GM21786 (cell line): Measurements from ENCODE around the gene GLIPR2.
A peak's percentile ranks its signal among the peaks of the same experiment; 100 is the strongest.
"Not testable (repeated sequence)": the region's sequence is repeated elsewhere in the genome, so short reads cannot be mapped to it uniquely, and the experiment has no call there.

Source experiments
- ATAC-seq: cut with Tn5 transposase; IDR thresholded peaks from one replicate; pipeline ENCODE4 v1.9.1; 2021; ENCODE audit not compliant: unreplicated experiment

Gene GLIPR2

GRCh38 chr9:36121971-36122370, 14.6 kb upstream of the GLIPR2 start:
- no peak for ATAC-seq

DNA sequence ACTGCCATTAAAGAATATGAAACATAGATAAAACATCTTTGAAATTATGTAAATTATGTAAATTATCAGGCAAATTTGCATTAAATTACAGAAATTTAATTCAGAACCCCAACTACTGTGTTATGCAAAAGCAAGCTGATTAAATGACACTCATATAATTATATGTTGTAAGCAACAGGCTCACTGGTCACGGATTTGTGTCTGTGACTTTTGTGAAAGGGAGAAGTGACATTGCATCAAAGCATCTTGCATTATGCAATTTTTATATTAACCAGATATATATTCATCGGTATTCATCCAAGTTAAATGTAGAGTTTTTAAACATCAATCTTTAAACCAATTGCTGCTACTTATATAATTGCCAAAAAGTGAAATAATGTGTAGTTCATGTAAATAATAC, 13.0 kb upstream of the GLIPR2 start:
- no peak for ATAC-seq

GRCh38 chr9:36125062-36125855, 11.3 kb upstream of the GLIPR2 start:
- ATAC-seq, result no peak

GRCh38 chr9:36126016-36126730, 10.4 kb upstream of the GLIPR2 start:
- ATAC-seq, result no peak

GRCh38 chr9:36127652-36128244, 8.8 kb upstream of the GLIPR2 start:
- no peak for ATAC-seq

- ATAC-seq, result no peak
These were observed 8.2 kb upstream of the GLIPR2 start for GRCh38 chr9:36128349-36128748.

DNA sequence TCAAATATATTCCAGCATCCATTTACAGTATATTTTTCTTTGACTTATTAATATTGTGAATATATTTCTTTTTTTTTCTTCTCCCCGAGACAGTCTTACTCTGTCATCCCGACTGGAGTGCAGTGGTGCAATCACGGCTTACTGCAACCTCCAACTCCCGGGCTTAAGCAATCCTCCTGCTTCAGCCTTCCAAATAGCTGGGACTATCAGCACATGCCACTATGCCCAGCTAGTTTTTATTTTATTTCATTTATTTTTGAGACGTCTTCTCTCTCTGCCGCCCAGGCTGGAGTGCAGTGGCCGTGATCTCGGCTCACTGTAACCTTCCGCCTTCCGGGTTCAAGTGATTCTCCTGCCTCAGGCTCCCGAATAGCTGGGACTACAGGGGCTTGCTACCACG, 7.4 kb upstream of the GLIPR2 start:
- no peak for ATAC-seq

- not testable (repeated sequence) for ATAC-seq
These were observed 4.9 kb upstream of the GLIPR2 start for GRCh38 chr9:36131666-36132065.

- no peak for ATAC-seq
These were observed 4.4 kb upstream of the GLIPR2 start for GRCh38 chr9:36132086-36132485.

DNA sequence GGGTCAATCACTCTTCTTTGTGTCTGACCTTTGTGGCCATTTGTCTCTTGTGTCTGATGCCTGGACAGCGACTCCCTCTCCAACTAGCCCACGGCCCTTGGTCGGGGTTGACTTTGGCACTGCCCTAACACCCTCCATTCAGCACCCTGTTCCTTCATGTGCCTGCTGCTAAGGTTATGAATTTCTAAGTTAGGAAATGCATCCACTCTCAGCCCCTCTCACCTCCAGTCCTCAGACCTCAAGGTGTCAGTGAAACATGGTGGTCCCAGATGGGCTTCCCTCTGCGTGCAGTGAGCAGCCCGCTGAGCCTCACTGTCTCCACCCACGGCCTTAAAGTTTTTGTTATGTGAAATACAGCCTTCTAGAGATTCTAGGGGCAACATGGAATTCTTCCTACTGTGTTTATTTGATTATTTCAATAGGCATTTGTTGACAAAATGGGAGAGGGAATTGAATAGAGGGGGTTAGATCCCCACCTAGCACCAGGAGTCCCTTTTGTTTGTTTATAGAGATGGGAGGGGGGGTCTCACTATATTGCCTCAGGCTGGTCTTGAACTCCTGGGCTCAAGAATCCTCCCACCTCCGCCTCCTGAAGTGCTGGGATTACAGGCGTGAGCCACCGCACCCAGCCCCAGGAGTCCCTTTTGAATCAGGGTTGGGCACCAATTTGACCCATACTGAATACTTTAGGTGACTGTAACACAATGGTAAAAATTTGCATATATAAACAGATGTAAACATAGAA, 1.6 kb upstream of the GLIPR2 start:
- ATAC-seq, result no peak

- no peak for ATAC-seq
These were observed 727 bp upstream of the GLIPR2 start for GRCh38 chr9:36135741-36136271.

DNA sequence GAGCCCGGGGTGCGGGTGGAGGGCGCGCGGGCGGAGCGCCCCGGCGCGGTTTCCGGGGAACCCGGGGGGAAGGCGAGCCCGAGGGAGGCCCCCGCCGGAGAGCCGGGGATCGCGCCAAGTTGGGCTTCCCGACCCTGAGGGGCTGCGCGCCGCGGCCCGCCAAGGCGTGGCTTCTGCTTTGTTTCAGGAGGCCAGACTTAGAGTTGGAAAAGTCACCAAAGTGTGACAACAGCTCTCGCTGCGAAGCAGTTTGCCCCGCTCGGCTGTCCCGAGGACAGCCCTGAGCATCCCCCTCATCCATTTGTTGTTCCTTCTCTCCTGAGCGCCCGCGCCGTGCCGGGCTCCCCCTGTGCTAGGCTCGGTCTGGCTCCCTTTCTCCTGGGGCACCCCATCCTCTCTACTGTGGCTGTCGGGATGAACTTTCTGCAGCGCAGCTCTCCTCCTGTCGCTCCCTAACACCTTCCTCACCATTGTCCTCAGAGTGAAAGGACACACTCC, 410 bp downstream of the GLIPR2 start:
- ATAC-seq, result peak; percentile 12

GRCh38 chr9:36137392-36138004, 965 bp downstream of the GLIPR2 start:
- ATAC-seq, result no peak

GRCh38 chr9:36138496-36138895, 2.0 kb downstream of the GLIPR2 start:
- no peak for ATAC-seq

DNA sequence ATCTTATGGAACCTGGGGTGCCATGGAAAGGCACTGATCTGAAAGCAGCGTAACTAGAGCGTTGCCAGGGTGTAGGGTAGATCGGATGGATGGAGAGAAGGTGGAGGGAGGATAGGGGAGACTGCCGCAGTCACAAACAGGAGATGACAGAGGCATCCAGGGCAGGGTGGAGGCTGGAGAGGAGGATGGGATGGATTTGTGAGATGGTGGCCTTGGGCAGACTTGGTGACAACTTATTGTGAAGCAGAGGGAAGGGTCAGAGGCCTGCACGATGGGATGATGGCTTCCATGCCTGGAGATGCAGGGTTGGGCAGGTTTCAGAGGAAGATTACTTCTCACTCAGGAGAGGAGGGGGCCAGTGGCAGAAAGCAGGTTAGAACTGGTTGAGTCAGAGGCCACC, 2.4 kb downstream of the GLIPR2 start:
- ATAC-seq, result no peak

DNA sequence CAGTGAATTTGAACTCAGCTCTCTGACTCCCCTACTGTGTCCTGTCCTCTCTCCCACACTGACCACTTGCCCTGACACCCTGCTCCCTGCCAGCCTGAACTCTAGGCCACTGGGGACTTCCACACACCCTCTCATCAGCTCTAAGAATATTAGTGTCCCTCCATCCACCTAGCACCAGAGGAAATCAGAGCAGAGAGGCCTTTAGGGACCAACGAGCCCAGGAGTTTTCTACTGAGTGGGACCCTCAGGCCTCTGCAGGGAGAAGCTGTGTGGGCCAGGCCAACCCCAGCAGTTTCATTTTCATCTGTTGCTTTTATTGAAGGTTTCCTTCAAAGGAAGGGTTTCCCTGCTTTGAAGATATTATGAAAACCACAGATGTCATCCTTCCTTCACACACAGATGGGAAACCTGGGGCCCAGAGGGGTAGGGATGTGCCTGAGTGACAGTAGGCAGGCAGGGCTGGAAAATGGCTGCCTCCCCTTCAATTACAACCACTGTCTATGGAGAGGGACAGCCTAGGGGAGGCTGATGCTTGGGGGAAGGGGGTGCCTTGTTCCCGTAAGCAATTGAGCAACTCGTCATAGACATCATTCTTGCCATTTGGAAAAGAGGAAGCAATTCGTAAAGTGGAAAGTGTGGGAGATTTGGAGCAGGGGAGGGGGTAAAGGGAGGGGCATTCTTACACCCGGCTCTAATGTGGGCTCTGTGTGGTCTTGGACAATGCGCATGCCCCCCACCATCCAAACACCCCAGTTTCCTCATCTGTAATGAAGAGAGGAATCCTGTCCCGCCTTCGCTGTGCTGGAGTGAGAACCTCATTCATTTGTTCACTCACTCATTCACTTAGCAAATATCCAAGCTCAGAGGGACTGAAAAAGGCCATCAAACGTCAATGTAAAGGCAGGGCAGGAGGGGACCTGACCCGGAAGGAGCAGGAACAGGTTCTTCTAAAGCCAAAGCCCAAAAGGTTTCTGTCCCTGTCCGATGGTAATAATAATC, 3.9 kb downstream of the GLIPR2 start:
- no peak for ATAC-seq

- no peak for ATAC-seq
These were observed 4.8 kb downstream of the GLIPR2 start for GRCh38 chr9:36141288-36141687.

DNA sequence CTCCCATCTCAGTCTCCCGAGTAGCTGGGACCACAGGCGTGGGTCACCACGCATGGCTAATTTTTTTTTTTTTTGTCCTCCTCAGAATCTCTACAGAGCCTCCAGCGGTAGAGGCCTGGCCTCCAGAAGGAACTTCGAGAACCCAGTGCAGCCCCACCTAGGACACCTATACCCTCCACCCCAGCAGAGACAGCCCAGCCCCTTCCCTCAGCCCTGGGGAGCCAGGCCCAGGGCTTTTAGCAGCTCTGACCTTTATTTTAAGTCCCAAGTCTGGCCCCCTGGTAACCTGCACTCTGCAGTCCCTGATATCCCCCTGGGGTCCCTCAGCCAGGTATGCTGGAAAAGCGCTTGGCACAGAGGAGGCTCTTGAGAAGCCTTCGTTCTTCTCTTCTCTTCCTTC, 5.2 kb downstream of the GLIPR2 start:
- no peak for ATAC-seq

- no peak for ATAC-seq
These were observed 6.1 kb downstream of the GLIPR2 start for GRCh38 chr9:36142510-36143244.
